ENCODE measurements around the gene RIMBP2. TPM values are rescaled to one million over a fixed set of nuclear protein-coding genes. Genes with fewer than 3 reads are reported as not detected.

Gene RIMBP2
- polyA plus RNA-seq, 1 donor (not counting 4 experiments of a cell fraction or from before 2014, with no cell fraction given) = 0.16 TPM

DNA sequence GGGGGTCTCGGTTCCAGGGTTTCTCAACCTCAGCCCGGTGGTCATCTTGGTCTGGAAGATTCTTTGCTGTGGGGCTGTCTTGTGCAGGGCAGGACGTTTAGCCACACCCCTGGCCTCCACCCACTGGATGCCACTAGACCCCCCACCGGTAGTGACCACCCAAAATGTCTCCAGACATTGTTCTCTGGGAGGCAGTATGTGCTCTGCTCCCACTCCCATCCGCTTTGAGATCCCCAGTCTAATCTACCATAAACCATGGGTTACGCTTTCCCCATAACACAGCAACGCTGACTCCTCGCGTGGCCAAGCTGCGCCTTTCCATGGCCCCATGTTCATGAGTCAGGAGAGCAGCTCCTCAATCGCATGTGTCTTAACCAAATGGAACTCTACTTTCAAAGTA, 155.8 kb downstream of the RIMBP2 start:
- Histone ChIP-seq H3K9me1 (ENCODE audit: control insufficient read depth, extremely low read depth, insufficient read depth, low read length) (no peaks in the 10 kb centered on the region), H3K79me2 (ENCODE audit: control insufficient read depth, insufficient read depth, low read length) (no peaks in the 10 kb centered on the region), H3K27me3 (ENCODE audit: control insufficient read depth, extremely low read depth, insufficient read depth, low read length) (no peaks in the 10 kb centered on the region), H3K4me3 (ENCODE audit: control insufficient read depth in 2 of 3, extremely low read depth in 1 of 3, insufficient read depth in 2 of 3, low read depth in 1 of 3, low read length in 3 of 3) (no peak overlapping the region), H3K9me3 (ENCODE audit: control insufficient read depth, low read depth, low read length) (peaks cover 4% of the 10 kb centered on the region), H3K9ac (ENCODE audit: control insufficient read depth, extremely low read depth, insufficient read depth, low read length) (no peak overlapping the region), H3K4me1 (ENCODE audit: control insufficient read depth, extremely low read depth, insufficient read depth, low read length) (no peaks in the 10 kb centered on the region), H4K20me1 (ENCODE audit: control insufficient read depth, extremely low read depth, insufficient read depth, low read length) (no peaks in the 10 kb centered on the region), H3K36me3 (ENCODE audit: control insufficient read depth in 2 of 2, extremely low read depth in 1 of 2, insufficient read depth in 2 of 2, low read length in 2 of 2) (no peaks in the 10 kb centered on the region), H3K4me2 (ENCODE audit: control insufficient read depth, extremely low read depth, insufficient read depth, low read depth, low read length) (no peak overlapping the region), H3K27ac (ENCODE audit: control insufficient read depth, insufficient read depth, low read length) (no peak overlapping the region), H2AFZ (ENCODE audit: control insufficient read depth, low read length) (no peak overlapping the region)
- TF ChIP-seq EZH2 (IDR thresholded peaks at IDR 0.05; ENCODE audit: low read length) = no peak
- TF ChIP-seq, protein P1, sequence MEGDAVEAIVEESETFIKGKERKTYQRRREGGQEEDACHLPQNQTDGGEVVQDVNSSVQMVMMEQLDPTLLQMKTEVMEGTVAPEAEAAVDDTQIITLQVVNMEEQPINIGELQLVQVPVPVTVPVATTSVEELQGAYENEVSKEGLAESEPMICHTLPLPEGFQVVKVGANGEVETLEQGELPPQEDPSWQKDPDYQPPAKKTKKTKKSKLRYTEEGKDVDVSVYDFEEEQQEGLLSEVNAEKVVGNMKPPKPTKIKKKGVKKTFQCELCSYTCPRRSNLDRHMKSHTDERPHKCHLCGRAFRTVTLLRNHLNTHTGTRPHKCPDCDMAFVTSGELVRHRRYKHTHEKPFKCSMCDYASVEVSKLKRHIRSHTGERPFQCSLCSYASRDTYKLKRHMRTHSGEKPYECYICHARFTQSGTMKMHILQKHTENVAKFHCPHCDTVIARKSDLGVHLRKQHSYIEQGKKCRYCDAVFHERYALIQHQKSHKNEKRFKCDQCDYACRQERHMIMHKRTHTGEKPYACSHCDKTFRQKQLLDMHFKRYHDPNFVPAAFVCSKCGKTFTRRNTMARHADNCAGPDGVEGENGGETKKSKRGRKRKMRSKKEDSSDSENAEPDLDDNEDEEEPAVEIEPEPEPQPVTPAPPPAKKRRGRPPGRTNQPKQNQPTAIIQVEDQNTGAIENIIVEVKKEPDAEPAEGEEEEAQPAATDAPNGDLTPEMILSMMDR (optimal IDR thresholded peaks at IDR 0.05 in 1 of 3, IDR thresholded peaks at IDR 0.05 in 1 of 3, conservative IDR thresholded peaks at IDR 0.05 in 1 of 3; ENCODE audit: extremely low read depth in 1 of 3, insufficient read depth in 2 of 3, low read length in 3 of 3) = no peak
- dilution Hi-C loops (cut with MboI; ENCODE audit: extremely low pct_ligation_motif_present, low sequenced_read_pairs) = no loop called here
- DNase-seq (ENCODE audit: low read depth, low spot score) = no peak
- FAIRE-seq = no peak

DNA sequence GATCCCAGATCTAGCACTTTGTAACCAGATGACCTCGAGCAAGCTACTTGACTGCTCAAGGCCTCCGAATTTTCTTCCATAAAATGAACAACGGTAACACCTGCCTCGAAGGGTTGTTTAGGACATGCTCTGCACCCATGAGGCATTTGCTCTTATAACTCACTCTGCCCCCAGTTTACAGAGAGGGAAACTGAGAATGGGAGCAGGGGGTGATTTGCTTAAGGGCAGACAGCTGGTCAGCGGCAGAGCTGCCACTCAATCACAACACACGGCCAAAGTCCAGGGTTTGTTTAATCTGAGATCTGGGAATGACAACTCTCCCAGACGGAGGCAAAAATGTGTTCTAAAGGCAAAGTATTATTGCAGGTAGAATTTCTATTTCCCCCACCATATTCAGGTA, 156.3 kb downstream of the RIMBP2 start:
- no peak for TF ChIP-seq EZH2 (IDR thresholded peaks at IDR 0.05; ENCODE audit: low read length)
- TF ChIP-seq, protein P1 (optimal IDR thresholded peaks at IDR 0.05 in 1 of 3, IDR thresholded peaks at IDR 0.05 in 1 of 3, conservative IDR thresholded peaks at IDR 0.05 in 1 of 3; ENCODE audit: extremely low read depth in 1 of 3, insufficient read depth in 2 of 3, low read length in 3 of 3) = no peak
- no peaks in the 10 kb centered on the region for H3K79me2 ChIP-seq (ENCODE audit: control insufficient read depth, insufficient read depth, low read length)
- H3K36me3 ChIP-seq (ENCODE audit: control insufficient read depth in 2 of 2, extremely low read depth in 1 of 2, insufficient read depth in 2 of 2, low read length in 2 of 2) = no peaks in the 10 kb centered on the region
- H4K20me1 ChIP-seq (ENCODE audit: control insufficient read depth, extremely low read depth, insufficient read depth, low read length) = no peaks in the 10 kb centered on the region
- DNase-seq (ENCODE audit: low read depth, low spot score) (no peak), FAIRE-seq (no peak)
- no peak overlapping the region for H3K4me2 ChIP-seq (ENCODE audit: control insufficient read depth, extremely low read depth, insufficient read depth, low read depth, low read length)
- no peak overlapping the region for H2AFZ ChIP-seq (ENCODE audit: control insufficient read depth, low read length)
- H3K9me1 ChIP-seq (ENCODE audit: control insufficient read depth, extremely low read depth, insufficient read depth, low read length) = no peaks in the 10 kb centered on the region
- no peak overlapping the region for H3K27ac ChIP-seq (ENCODE audit: control insufficient read depth, insufficient read depth, low read length)
- H3K9ac ChIP-seq (ENCODE audit: control insufficient read depth, extremely low read depth, insufficient read depth, low read length) = no peak overlapping the region
- dilution Hi-C loops (cut with MboI; ENCODE audit: extremely low pct_ligation_motif_present, low sequenced_read_pairs) = no loop called here
- H3K4me3 ChIP-seq (ENCODE audit: control insufficient read depth in 2 of 3, extremely low read depth in 1 of 3, insufficient read depth in 2 of 3, low read depth in 1 of 3, low read length in 3 of 3) = no peak overlapping the region
- H3K9me3 ChIP-seq (ENCODE audit: control insufficient read depth, low read depth, low read length) = peaks cover 4% of the 10 kb centered on the region
- H3K4me1 ChIP-seq (ENCODE audit: control insufficient read depth, extremely low read depth, insufficient read depth, low read length) = no peaks in the 10 kb centered on the region
- no peaks in the 10 kb centered on the region for H3K27me3 ChIP-seq (ENCODE audit: control insufficient read depth, extremely low read depth, insufficient read depth, low read length)
